Nephron (organoid): ENCODE data around the gene SPATS2L.

ENCODE experiments used
- H3K27ac Mint-ChIP-seq, 3 experiments: 2 replicates each; pipeline ENCODE4 v1.8.0; 2020; ENCODE audit warnings: mixed read lengths in 3 of 3, mild to moderate bottlenecking in 2 of 3, moderate library complexity in 1 of 3
- H3K27me3 Mint-ChIP-seq: 2 replicates; pipeline ENCODE4 v1.8.0; 2021; ENCODE audit warnings: low read depth, mild to moderate bottlenecking, moderate library complexity, mixed read lengths
- H3K36me3 Mint-ChIP-seq: 2 replicates; pipeline ENCODE4 v1.8.0; 2020; ENCODE audit warnings: low read depth, mixed read lengths
- H3K4me1 Mint-ChIP-seq: 2 replicates; pipeline ENCODE4 v1.8.0; 2020; ENCODE audit warnings: mixed read lengths
- H3K4me3 Mint-ChIP-seq, 3 experiments: 2 replicates each; pipeline ENCODE4 v1.8.0; 2020; ENCODE audit warnings: mild to moderate bottlenecking in 3 of 3, mixed read lengths in 3 of 3, moderate library complexity in 2 of 3
- H3K9me3 Mint-ChIP-seq: 2 replicates; pipeline ENCODE4 v1.8.0; 2020; ENCODE audit warnings: mixed read lengths
- CTCF ChIP-seq, 3 experiments: fragments of 200-600 bp; sonication (generic); IDR thresholded peaks; one replicate each; pipeline ENCODE4 v1.5.0; 2021; ENCODE audit warnings: antibody characterized with exemption in 3 of 3; ENCODE audit not compliant: unreplicated experiment in 3 of 3

The SPATS2L gene

GRCh38 chr2:200421270-200421669 is 114.8 kb downstream of the SPATS2L start:
- no peak overlapping the region for H3K4me3 Mint-ChIP-seq
- no peak for TF ChIP-seq CTCF (IDR thresholded peaks at IDR 0.05; ENCODE audit: unreplicated experiment in 3 of 3)
- H3K27ac Mint-ChIP-seq, result no peak overlapping the region

GRCh38 chr2:200422071-200422470 is 115.6 kb downstream of the SPATS2L start:
- peaks cover 54% of the 10 kb centered on the region for H3K36me3 Mint-ChIP-seq
- no peak for TF ChIP-seq CTCF (IDR thresholded peaks at IDR 0.05; ENCODE audit: unreplicated experiment in 3 of 3)
- H3K9me3 Mint-ChIP-seq, result no peaks in the 10 kb centered on the region
- H3K27ac Mint-ChIP-seq, result no peak overlapping the region
- no peaks in the 10 kb centered on the region for H3K27me3 Mint-ChIP-seq
- H3K4me1 Mint-ChIP-seq, result peaks cover 6% of the 10 kb centered on the region
- no peak overlapping the region for H3K4me3 Mint-ChIP-seq

More at GRCh38 chr2:200421270-200421669, 114.8 kb downstream of the SPATS2L start:
- Mint-ChIP-seq H3K9me3 (no peaks in the 10 kb centered on the region), H3K27me3 (no peaks in the 10 kb centered on the region), H3K36me3 (peaks cover 60% of the 10 kb centered on the region), H3K4me1 (peaks cover 11% of the 10 kb centered on the region)

- H3K9me3 Mint-ChIP-seq, result no peaks in the 10 kb centered on the region
- no peak for TF ChIP-seq CTCF (IDR thresholded peaks at IDR 0.05; ENCODE audit: unreplicated experiment in 3 of 3)
- H3K36me3 Mint-ChIP-seq, result peaks cover 47% of the 10 kb centered on the region
- no peaks in the 10 kb centered on the region for H3K27me3 Mint-ChIP-seq
- H3K4me3 Mint-ChIP-seq, result no peak overlapping the region
- no peaks in the 10 kb centered on the region for H3K4me1 Mint-ChIP-seq
- H3K27ac Mint-ChIP-seq, result peak overlapping the region in 2 of 3 experiments; percentile 15 to 33
Observed at GRCh38 chr2:200422532-200423261, 116.2 kb downstream of the SPATS2L start.

GRCh38 chr2:200423541-200423940 is 117.0 kb downstream of the SPATS2L start:
- Mint-ChIP-seq H3K36me3 (peaks cover 41% of the 10 kb centered on the region), H3K9me3 (no peaks in the 10 kb centered on the region), H3K4me3 (no peak overlapping the region), H3K27me3 (no peaks in the 10 kb centered on the region), H3K27ac (peak overlapping the region in 2 of 3 experiments; percentile 33 to 53), H3K4me1 (no peaks in the 10 kb centered on the region)
- TF ChIP-seq CTCF (IDR thresholded peaks at IDR 0.05; ENCODE audit: unreplicated experiment in 3 of 3), result no peak

GRCh38 chr2:200425026-200425821 is 118.7 kb downstream of the SPATS2L start:
- peak overlapping the region in 1 of 3 experiments; percentile 43 for H3K27ac Mint-ChIP-seq
- no peaks in the 10 kb centered on the region for H3K9me3 Mint-ChIP-seq
- no peak overlapping the region for H3K4me3 Mint-ChIP-seq
- H3K27me3 Mint-ChIP-seq, result no peaks in the 10 kb centered on the region
- TF ChIP-seq CTCF (IDR thresholded peaks at IDR 0.05; ENCODE audit: unreplicated experiment in 3 of 3), result no peak
- peaks cover 30% of the 10 kb centered on the region for H3K36me3 Mint-ChIP-seq
- H3K4me1 Mint-ChIP-seq, result no peaks in the 10 kb centered on the region
